PC-9 (cell line): ENCODE data around the gene CCDC182. TPM values are rescaled to one million over a fixed set of nuclear protein-coding genes. Genes with fewer than 3 reads are reported as not detected.
A peak's percentile ranks its signal among the peaks of the same experiment; 100 is the strongest.

Experiments
- BruUV-seq: library from RNA; stranded (reverse); fragments of 400-500 nt; replicated peaks from 2 replicates; lab custom pipeline; 2021; lab: Mats Ljungman, UMichigan
- CTCF ChIA-PET: fragments of 300-600 bp; sonication (Branson Sonifier 250); formaldehyde crosslinking; loops from one replicate; lab custom pipeline; 2022; ENCODE audit warnings: antibody characterized with exemption; lab: Charles Lee
- POLR2A ChIA-PET: fragments of 300-600 bp; sonication (Branson Sonifier 250); formaldehyde crosslinking; loops from one replicate; lab custom pipeline; 2022; ENCODE audit warnings: antibody characterized with exemption; ENCODE audit not compliant: unreplicated experiment; lab: Charles Lee
- DNase-seq, 2 experiments: peaks; one replicate each; pipeline versions ENCODE4 v3.0.0 to v3.0.0-alpha.2; 2015 to 2022; ENCODE audit warnings: mixed read lengths in 1 of 2
- H2AFZ ChIP-seq: fragments of 200-600 bp; sonication (generic); 2 replicates; pipeline ENCODE4 v1.8.1; 2017; ENCODE audit warnings: antibody characterized with exemption
- H3F3A ChIP-seq: fragments of 200-600 bp; sonication (generic); 2 replicates; pipeline ENCODE4 v1.8.1; 2017; ENCODE audit warnings: antibody characterized with exemption, mild to moderate bottlenecking, low read depth; ENCODE audit not compliant: insufficient read depth
- H3K27ac ChIP-seq: fragments of 200-600 bp; sonication (generic); 2 replicates; pipeline ENCODE4 v1.6.1; 2016; ENCODE audit warnings: mixed run types
- H3K27me3 ChIP-seq: fragments of 200-600 bp; sonication (generic); 2 replicates; pipeline ENCODE4 v1.6.1; 2016; ENCODE audit warnings: low read depth, mixed run types; ENCODE audit not compliant: insufficient read depth
- H3K36me3 ChIP-seq: fragments of 200-600 bp; sonication (generic); 2 replicates; pipeline ENCODE4 v1.6.1; 2016; ENCODE audit warnings: low read depth, mixed run types
- H3K4me1 ChIP-seq: fragments of 200-600 bp; sonication (generic); replicated peaks from 2 replicates; pipeline ENCODE4 v1.6.1; 2016; ENCODE audit warnings: mixed run types; ENCODE audit not compliant: insufficient read depth
- H3K4me2 ChIP-seq: fragments of 200-600 bp; sonication (generic); 2 replicates; pipeline ENCODE4 v1.6.1; 2017; ENCODE audit warnings: mixed run types
- H3K4me3 ChIP-seq: fragments of 200-600 bp; sonication (generic); 2 replicates; pipeline ENCODE4 v1.6.1; 2016; ENCODE audit warnings: mixed run types
- H3K79me2 ChIP-seq: fragments of 200-600 bp; sonication (generic); 2 replicates; pipeline ENCODE4 v1.6.1; 2017; ENCODE audit warnings: low read depth, mixed run types
- H3K9me2 ChIP-seq: fragments of 200-600 bp; sonication (generic); 2 replicates; pipeline ENCODE4 v1.8.1; 2017; ENCODE audit warnings: mild to moderate bottlenecking; ENCODE audit not compliant: insufficient read depth
- H3K9me3 ChIP-seq: fragments of 200-600 bp; sonication (generic); 2 replicates; pipeline ENCODE4 v1.8.1; 2016; ENCODE audit warnings: low read depth; ENCODE audit not compliant: insufficient read depth
- H4K20me1 ChIP-seq: fragments of 200-600 bp; sonication (generic); 2 replicates; pipeline ENCODE4 v1.8.1; 2017; ENCODE audit not compliant: insufficient read depth
- CTCF ChIP-seq: fragments of 200-600 bp; sonication (generic); conservative IDR thresholded peaks from 2 replicates; pipeline ENCODE4 v1.6.1; 2017; ENCODE audit warnings: mixed run types, antibody characterized with exemption, mild to moderate bottlenecking, moderate library complexity
- EZH2 ChIP-seq: fragments of 200-600 bp; sonication (generic); IDR thresholded peaks from 2 replicates; pipeline ENCODE4 v1.8.0; 2017; ENCODE audit warnings: antibody characterized with exemption, low read depth
- intact Hi-C: fragments of 100-400 bp; cut with micrococcal nuclease; formaldehyde crosslinking; loops from one replicate; pipeline ENCODE4 v1.10.0; 2022; ENCODE audit not compliant: unreplicated experiment
- total RNA-seq: library from RNA; stranded (reverse); gene quantifications from 2 replicates; pipeline ENCODE4 v1.2.3, GENCODE V29; 2021

The CCDC182 gene
- total RNA-seq, 1 experiment from 2014 or later = not detected

- POLR2A ChIA-PET = no interaction called here
- intact Hi-C loops = no loop called here
These were observed 5.5 kb downstream of the CCDC182 start for GRCh38 chr17:57739402-57740234.

GRCh38 chr17:57737450-57737849 is 7.6 kb downstream of the CCDC182 start:
- intact Hi-C loops = no loop called here
- ChIA-PET POLR2A (no interaction called here), CTCF (no interaction called here)
- Histone ChIP-seq H3F3A (no peaks in the 10 kb centered on the region), H3K4me1 (no peaks in the 10 kb centered on the region), H3K4me3 (no peak overlapping the region), H3K9me3 (no peaks in the 10 kb centered on the region), H2AFZ (no peak overlapping the region), H3K9me2 (no peaks in the 10 kb centered on the region), H3K27me3 (peaks cover 75% of the 10 kb centered on the region), H3K4me2 (no peak overlapping the region), H3K36me3 (no peaks in the 10 kb centered on the region), H4K20me1 (no peaks in the 10 kb centered on the region), H3K27ac (no peak overlapping the region), H3K79me2 (no peaks in the 10 kb centered on the region)
- DNase-seq = no peak
- BruUV-seq = no TSS peak
- TF ChIP-seq CTCF (no peak), EZH2 (no peak)

More at GRCh38 chr17:57739402-57740234, 5.5 kb downstream of the CCDC182 start:
- H3K79me2 ChIP-seq = no peaks in the 10 kb centered on the region
- H4K20me1 ChIP-seq = no peaks in the 10 kb centered on the region
- TF ChIP-seq CTCF (no peak; the same call in 1 of the 2 replicates), EZH2 (no peak)
- CTCF ChIA-PET = no interaction called here
- no peak for DNase-seq
- no peaks in the 10 kb centered on the region for H3K9me3 ChIP-seq
- no peaks in the 10 kb centered on the region for H3K36me3 ChIP-seq
- BruUV-seq = no TSS peak
- no peak overlapping the region for H3K4me3 ChIP-seq
- no peak overlapping the region for H3K4me2 ChIP-seq
- H3K4me1 ChIP-seq = no peaks in the 10 kb centered on the region
- no peaks in the 10 kb centered on the region for H3F3A ChIP-seq
- H3K27me3 ChIP-seq = peaks cover 76% of the 10 kb centered on the region
- no peak overlapping the region for H3K27ac ChIP-seq
- no peak overlapping the region for H2AFZ ChIP-seq
- no peaks in the 10 kb centered on the region for H3K9me2 ChIP-seq

GRCh38 chr17:57735707-57736106 is 9.4 kb downstream of the CCDC182 start:
- no peaks in the 10 kb centered on the region for H3F3A ChIP-seq
- H3K27ac ChIP-seq = no peak overlapping the region
- no peaks in the 10 kb centered on the region for H3K9me2 ChIP-seq
- H3K79me2 ChIP-seq = no peaks in the 10 kb centered on the region
- CTCF ChIA-PET = no interaction called here
- POLR2A ChIA-PET = no interaction called here
- no peaks in the 10 kb centered on the region for H4K20me1 ChIP-seq
- no peak overlapping the region for H3K4me3 ChIP-seq
- H2AFZ ChIP-seq = no peak overlapping the region
- H3K27me3 ChIP-seq = peaks cover 74% of the 10 kb centered on the region
- H3K4me1 ChIP-seq = no peaks in the 10 kb centered on the region
- no peaks in the 10 kb centered on the region for H3K9me3 ChIP-seq
- no peak overlapping the region for H3K4me2 ChIP-seq
- peak; percentile 53 for TF ChIP-seq CTCF
- no peak for TF ChIP-seq EZH2
- intact Hi-C loops = no loop called here
- DNase-seq = no peak
- no peaks in the 10 kb centered on the region for H3K36me3 ChIP-seq
- no TSS peak for BruUV-seq
